Fibroblast of the conjunctiva (primary cell): Measurements from ENCODE around the gene ADRA2C.

ENCODE experiments used
- DNase-seq: peaks from one replicate; pipeline ENCODE4 v3.0.0-alpha.2; 2010; ENCODE audit warnings: low read depth

Gene ADRA2C

DNA sequence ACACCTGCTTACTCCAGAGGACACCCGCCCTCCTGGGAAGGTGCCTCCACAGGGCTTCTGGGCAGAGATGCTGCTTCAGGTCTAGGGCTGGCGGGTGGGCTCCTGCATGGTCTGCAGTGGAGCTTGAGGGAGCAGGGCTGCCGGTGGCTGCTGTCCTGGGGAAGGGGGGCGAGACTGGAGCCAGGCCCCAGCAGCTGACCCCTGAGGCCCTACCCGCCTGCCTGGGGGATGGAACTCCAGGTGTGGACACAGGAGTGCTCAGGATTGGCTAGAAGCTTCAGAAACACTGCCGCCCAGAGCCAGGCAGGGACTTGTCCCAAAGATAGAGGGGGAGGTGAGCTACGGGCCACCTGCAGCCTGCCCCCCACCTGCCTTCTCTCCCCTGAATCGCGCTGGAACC is 33.0 kb upstream of the ADRA2C start:
- no peak for DNase-seq

DNA sequence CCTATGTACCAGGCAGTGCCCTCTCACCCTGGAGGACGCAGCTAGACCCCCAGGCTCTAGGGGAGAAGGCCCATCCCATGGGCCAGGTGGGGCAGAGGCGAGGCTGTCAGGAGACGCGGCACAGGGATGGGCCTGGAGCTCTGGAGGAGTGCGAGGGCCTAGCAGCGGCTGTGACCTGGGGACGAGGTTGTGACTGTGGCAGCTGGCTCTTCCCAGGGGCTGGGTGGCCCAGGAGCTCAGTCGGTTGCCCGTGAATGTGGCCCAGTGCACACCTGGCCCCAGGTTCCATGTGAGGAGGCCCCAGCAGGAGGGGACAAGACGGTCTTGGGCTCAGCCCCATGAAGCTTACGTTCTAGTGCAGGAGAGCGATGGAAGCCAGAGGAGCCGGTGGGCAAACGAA is 31.0 kb upstream of the ADRA2C start:
- DNase-seq: no peak

DNA sequence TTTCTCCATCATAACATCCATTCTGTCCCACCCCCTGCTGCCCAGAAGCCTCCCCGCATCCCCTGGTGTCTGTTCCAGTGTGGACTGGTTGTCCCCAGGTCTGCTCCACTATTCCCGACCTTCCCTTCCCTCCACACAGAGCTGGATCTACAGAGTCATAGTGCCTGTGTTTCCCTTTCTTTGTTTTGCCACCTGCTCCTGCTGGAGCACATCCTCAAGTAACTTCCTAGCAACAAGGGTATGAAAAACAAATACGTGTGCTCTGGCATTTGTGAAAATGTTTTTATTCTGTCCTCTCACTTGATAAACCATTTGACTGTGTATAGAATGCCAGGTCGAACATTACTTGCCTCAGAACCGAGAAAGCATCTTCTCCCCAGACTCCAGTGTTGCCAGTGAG is 29.9 kb upstream of the ADRA2C start:
- no peak for DNase-seq

DNA sequence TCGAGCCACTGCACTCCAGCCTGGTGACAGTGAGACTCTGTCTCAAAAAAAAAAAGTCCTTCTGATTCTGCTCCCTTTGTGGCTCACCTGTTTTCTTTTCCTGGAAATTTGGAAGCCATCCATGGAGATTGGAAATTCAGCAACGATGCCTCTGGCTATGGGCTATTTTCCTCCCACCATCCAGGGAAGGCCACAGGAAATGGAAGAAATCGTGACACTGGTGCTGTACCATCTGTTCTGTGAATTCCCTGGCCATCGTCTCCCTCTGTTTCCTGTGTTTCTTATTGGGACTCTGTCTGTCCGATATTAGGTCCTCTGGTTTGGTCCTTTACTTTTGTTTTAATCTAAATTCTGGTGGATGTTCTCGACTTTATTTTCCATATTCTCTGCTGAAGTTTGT is 29.4 kb upstream of the ADRA2C start:
- no peak for DNase-seq

DNA sequence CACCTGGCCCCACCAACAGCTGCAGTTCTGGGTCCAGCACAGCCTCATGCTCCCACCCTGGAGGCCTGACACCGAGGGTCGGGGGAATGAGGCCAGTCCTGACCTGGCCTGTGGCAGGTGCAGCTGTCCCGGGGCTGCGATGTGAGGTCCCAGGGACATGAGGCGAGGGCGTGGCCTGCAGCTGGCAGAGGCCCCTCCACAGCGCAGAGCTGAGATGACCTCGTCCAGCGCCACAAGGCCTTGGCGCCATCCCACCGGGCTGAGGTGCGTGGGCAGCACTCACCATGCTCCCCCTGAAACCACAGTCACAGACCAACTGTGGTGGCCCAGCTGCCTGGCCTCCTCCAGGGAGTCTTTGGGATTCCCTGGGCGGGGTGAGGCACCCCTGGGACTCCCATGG is 26.6 kb upstream of the ADRA2C start:
- no peak for DNase-seq

DNA sequence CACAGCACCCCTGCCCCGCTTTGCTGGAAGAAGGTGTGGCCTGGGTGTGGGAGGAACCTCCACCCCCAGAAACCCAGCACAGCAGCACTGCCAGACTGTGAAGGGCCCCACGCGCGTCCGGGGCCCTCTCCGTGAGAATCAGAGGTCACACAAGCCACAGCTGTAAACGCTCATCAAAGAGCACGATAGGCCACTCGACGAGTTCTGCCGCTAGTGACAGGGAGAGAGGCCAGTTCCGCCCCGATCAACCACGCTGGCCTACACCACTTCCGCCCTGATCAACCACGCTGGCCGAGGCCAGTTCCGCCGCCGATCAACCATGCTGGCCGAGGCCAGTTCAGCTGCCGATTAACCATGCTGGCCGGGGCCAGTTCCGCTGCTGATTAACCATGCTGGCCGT is 25.9 kb upstream of the ADRA2C start:
- no peak for DNase-seq

DNA sequence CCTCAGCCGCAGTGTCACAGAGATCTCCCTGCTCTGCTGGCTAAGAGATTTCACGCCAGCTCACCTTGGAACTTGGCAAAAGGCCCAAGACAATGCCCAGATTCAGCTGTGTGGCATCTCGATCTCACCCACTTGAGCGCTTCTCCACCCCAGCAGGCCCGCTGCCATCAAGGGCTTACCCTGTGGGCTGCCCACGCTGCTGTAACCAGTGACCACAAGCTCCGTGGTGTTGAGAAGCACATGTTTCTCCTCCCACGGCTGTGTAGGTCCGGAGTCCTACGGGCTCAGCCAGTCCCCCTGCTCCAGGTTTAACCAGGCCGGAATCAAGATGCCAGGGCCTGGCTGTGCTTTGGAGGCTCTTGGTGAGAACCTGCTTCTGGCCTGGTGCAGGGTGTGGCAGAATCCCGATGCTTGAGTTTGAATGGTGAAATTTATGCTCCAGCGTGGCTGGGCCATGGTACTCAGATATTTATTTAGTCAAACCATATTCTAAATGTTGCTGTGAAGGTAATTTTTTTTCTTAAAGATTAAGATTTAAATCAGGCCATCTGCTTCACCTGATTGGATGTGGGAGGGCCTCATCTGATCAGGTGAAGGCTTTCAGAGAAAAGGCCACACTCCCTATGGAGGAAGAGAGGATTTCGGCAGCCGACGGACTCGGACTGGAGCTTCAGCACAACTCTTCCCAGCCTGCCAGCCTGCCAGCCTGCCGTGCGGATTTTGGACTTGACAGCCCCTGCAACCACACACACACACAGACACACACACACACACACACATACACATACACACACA is 24.8 kb upstream of the ADRA2C start:
- no peak for DNase-seq

DNA sequence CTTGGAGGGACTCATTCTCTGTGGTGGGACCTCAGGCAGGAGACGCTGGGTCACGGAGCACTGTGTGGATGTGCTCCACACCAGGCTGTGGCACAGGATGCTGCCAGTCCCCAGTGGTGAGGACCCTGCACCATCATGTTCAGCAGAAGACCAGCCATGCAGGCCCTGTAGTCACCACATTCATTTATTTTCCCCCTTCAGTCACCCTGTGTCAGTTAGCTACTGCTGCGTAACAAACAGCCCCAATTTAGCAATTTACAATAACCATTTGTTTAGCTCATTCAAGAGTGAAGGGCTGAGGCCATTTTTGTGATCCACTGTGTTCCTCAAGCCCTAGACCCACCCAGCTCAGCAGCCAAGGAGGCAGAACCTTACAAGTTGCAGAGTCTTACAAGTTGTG is 23.6 kb upstream of the ADRA2C start:
- no peak for DNase-seq

DNA sequence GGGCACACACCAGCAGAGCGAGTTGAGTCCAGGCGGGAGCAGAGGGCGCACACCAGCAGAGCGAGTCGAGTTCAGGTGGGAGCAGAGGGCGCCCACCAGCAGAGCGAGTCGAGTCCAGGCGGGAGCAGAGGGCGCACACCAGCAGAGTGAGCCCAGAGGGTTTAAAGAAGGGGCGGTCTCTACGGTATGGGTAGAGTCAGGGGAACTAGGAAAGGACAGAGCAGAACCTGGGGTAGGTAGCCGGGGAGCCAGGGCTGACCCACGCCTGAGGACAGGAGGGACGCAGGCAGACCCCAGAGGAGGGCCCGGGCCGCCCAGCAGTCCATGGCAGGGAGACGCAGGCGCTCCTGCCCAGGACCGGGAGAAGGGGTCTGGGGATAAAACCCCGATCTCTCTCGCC is 22.0 kb upstream of the ADRA2C start:
- DNase-seq: no peak

DNA sequence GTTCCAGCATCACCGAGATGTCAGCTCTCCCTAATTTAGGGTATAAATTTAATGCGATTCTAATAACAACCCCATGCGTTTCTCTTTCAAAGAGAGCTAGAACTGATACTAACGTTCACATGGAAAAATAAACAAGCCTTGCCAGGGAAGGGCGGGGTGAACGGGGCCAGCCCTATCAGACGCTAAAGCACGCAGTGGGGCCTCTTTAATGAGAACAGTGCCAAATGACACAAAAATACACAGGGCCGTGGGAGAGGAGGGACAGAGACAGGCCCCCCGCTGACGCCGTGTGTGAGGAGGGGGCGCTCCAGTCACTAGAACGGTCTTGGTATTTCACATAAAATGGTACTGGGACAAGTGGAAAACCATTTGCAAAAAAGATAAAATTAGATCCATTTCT is 21.3 kb upstream of the ADRA2C start:
- no peak for DNase-seq

DNA sequence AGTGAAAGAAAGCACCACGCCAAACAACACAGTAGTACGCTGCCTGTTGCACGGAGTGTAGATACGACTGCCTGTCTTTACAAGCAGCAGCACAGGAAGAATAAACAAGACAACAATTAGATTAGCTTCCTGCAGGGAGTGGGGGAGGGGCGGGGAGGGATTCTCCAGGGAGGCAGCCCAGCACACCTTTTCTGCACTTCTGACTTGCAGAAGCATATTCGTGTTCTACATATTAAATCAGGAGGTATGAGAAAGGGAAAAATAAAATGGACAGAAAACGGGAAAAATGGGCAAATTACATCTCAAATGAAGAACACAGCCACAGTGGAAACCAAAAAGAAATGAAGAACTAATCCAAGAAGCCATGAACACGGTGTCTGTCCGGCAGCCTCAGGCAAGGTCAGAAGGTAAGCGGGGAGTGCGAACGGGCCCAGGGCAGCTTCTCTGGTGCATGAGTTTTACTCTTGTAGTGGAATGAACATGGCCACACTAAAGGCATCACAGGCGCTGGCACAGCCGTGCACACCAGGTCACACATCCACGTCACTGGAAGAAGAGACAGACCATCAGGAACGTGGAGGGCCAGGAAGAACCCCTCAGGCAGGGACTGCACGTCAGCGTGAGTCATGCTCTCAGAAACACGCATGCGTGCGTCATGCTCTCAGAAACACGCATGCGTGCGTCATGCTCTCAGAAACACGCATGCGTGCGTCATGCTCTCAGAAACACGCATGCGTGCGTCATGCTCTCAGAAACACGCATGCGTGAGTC is 20.1 kb upstream of the ADRA2C start:
- no peak for DNase-seq

DNA sequence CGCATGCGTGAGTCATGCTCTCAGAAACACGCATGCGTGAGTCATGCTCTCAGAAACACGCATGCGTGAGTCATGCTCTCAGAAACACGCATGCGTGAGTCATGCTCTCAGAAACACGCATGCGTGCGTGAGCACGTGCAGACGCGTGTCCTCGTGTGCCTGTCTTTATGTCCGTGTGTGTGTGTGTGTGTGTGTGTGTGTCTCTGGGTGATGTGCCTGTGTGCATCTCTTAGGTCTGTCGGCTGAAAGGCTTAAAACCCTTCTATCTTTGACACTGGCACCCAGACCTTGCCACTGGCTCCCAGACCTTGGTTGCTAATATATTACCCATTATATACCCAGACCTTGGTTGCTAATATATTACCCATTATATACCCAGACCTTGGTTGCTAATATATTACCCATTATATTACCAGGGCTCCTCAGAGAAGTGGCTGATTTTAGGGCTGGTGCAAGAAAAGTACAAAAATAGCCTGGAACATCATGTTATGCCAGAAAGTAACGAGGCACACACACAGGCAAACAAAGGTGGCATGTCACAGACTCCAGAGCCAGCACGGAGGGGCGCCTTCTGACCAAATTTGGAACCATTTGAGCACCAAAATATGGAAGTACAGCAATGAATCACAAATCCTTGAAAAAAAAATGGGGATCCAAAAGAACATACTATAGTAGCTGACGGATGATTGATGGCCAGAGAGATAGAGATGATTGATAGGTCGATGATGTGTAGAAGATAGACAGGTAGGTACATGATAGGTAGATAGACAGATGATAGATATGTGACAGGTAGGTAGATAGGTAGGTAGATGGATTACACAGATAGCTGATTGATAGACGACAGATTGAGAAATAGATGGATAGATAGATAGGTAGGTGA is 19.2 kb upstream of the ADRA2C start:
- no peak for DNase-seq

DNA sequence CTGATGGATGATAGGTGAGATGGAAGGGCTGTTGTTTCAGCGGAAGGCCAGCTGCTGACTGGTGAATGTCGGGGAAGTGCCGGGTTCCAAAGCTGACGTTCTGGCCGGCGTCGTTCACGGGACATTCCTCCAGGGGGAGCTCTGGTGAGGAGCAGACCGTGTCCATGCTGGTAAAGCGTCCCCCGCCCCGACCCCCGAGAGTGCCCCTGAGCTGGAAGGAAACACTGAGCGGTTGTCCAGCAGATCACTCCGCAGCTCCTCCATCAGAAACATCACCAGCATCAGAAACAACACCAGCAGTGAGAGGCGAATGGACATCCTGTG is 18.6 kb upstream of the ADRA2C start:
- DNase-seq: no peak

DNA sequence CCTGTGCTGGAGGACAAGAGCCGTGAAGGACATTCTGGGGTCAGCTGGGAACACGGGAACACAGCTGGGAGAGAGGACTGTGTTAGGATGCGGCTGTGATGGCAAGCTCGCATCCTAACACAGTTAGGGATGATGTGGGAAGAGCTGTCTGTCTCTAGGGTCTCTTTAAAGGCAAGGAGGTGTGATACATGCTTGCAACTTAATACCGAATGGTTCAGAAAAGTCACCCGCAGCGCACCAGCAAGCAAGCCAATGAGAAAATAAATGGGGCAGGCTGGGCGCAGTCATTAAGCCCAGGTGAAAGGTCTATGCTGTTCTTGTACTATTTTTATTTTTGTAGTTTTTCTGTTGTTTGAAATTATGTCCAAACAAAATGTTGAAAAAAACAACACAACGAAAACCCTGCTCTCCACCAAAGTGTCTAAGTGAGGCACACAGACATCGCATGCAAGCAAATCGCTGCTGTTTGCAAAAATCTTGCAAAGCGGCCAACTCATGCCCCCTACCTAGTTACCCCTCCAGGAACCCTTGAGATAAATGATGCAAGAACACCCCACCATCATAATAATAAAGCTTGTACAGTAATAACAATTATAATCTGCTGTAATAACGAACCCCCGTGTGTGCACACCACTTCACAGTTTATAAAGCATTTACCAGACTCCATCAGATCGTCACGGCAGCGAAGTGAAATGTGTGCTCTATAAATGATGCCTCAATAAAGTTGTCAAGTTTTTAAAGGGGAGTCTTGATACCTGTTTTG is 17.9 kb upstream of the ADRA2C start:
- no peak for DNase-seq

DNA sequence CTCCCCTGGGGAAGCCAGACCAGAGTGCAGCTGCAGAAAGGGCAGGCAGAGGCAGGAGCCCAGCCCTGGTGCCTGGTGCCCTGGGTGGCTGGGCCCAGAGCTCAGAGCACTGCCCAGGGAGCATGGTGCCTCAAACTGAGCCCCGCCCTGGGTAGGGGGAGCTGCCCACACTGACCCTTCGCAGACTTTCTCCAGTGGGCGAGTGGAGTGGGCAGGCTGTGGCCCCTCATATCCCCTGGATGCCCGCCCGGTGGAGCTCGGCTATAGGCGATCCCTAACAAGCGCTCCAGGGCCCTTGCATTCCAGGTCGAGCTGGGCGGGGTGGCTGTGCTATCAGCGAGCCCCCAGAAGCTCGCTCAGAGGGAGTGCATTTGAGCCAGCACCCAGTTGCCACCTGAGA is 17.1 kb upstream of the ADRA2C start:
- no peak for DNase-seq

DNA sequence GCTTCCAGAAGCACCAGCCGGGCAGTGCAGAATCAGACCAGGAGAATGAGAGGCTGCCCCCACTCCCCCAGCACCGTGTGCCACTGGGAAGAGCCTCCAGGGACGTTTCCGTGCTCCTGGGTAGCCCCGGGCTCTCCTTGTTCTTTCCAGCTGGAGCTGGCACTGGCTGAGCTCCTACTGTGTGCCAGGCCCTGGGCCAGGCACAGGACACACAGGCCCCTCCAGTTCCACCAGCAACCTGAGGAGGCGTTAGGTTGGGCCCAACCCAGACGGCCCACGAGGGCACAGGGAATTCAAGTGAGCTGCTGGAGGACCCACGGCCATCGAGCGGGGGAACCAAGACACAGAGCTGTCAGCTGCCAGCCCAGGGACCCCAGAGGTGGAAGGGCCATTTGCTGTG is 15.9 kb upstream of the ADRA2C start:
- DNase-seq: no peak

DNA sequence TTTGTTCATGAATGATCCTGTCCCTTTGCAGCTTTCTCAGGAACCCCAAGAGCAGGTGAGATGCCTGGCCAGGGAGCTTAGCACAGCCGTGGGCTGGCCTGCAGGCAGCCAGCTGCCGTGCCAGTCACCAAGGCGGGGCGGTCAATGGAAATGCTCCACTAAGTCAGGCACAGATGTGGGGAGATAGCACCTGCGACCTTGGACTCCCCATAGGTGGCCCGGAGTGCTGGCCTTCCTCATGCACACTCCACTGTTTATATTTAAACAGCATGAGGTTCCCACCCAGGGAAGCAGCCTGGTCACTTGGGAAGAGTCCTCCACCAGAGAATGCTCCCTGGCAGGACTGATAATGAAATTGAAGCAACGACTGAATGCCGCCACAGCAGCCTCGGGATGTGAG is 14.2 kb upstream of the ADRA2C start:
- no peak for DNase-seq

DNA sequence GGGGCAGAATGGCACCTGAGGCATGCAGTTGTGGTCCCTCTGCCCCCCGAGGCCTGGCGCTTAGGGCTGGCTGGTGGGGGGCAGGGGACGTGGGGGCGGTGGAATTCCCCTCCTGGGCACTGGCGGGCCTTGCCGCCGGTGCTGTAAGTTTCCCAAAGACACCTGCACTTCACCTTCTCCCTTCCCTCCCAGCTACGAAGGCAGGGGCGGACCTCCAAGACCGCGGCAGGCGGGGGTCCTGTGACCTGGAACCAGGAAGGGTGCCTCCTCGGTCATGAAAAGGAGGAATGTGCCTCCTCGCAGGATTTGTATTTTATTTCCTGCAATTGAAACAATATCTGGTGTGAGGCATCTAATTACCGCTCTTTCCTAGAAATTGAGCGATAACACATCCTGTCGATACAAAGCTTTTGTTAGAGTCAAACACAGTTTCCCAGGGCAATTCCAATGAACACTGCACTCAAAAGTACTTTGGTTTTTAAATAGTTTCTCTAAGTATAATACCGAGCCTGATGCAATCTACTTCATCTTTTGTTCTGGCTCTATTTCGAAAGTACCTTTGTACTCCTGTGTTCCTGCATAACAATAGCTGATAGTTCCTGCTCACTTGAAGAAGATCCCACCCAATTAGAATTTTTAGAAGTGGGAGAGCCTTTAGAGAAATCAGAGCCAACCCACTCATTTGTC is 12.3 kb upstream of the ADRA2C start:
- no peak for DNase-seq

DNA sequence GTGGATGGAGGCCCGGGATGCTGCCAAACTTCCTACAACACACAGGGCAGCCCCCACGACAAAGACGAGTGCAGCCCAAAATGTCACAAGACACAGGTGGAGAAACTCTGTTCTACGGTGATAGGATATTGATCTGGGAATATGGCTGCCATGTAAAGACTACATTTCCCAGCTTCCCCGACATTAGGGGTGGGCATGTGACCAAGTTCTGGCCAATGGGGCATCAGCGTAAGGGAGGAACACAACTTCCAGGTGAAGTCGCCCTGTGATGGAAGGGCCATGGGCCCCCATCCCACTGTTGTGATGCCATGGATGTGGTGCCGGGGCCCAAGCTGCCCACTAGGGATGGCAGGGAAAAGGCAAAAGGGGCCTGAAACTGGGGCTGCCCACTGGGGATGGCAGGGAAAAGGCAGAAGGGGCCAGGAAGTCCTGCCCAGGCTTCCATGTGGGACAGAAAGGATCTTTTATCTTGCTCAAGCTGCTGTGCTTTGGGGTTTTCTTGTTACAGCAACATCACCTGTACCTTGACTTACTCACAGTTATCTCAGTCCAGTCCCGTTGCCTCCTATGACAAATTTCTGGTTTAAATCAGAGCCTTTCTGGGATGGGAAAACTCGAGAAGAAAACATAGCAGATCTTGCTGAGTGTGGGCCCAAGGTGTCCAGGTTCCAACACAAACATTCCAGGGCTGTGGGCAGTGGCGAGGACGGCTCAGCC is 9.7 kb upstream of the ADRA2C start:
- no peak for DNase-seq

DNA sequence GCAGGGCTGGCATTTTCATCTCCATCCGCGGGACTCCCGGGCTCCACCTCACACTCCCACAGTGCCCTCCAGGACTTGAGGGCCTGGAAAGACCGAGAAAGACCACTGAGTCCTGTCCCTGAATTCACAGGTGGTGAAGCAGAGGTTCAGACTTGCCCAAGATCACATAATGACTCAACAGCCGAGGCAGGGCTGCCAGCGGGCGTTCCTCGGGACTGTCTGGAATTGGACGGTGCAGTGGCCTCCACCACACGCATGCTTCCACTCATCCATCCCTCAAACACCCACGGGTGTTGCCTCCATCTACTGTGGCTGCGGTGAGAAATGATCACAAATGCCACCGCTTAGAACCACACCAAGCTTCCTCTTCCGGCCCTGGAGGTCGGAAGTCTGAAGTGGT is 6.9 kb upstream of the ADRA2C start:
- no peak for DNase-seq

DNA sequence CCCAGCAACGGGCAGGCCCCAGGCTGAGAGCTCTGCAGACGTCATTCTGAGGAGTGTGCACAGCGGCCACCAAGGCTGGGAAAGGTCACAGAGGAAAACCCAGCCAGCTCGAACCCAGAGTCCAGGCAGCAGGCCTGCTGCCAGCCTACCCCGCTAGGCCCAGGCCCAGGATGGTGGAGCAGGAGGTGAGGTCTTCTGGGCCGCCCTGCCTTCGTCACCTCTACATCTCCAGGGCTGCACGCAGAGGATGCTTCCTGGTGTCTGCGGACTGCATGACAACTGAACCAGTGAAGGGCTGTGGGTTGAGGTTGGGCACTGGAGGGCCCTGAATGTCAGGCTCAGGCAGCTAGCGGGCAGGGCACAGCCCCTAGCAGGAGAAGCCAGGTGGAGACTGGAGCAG is 5.8 kb upstream of the ADRA2C start:
- no peak for DNase-seq
